Measurements from ENCODE around the gene OTOA. TPM values are rescaled to one million over a fixed set of nuclear protein-coding genes. Genes with fewer than 3 reads are reported as not detected.
A peak's percentile ranks its signal among the peaks of the same experiment; 100 is the strongest.
"Not testable (repeated sequence)": the region's sequence is repeated elsewhere in the genome, so short reads cannot be mapped to it uniquely, and the experiment has no call there.

The OTOA gene
- total RNA-seq, 6 donors from 2014 or later, result 0.46 to 2.1 (median 0.65) TPM; not detected in 2

GRCh38 chr16:21646091-21646490 lies 17.7 kb upstream of the OTOA start:
- no peaks in the 10 kb centered on the region for H3K9me3 ChIP-seq
- peak overlapping the region; percentile 9 to 76 (median 68) for H3K27ac ChIP-seq
- DNase-seq (no peak), ATAC-seq (ENCODE audit: low FRiP score in 2 of 2) (no peak)
- peak overlapping the region in 2 of 4 donors; percentile 32 for H3K4me3 ChIP-seq
- TF ChIP-seq POLR2AphosphoS5 (IDR thresholded peaks at IDR 0.05) (no peak), POLR2A (IDR thresholded peaks at IDR 0.05) (no peak), EP300 (IDR thresholded peaks at IDR 0.05) (no peak)
- H3K27me3 ChIP-seq, result no peaks in the 10 kb centered on the region
- H3K4me1 ChIP-seq, result peaks cover 18 to 42% (median 24%) of the 10 kb centered on the region in 4 donors
- WGBS, 2 donors, result 51 to 62% methylated on average over 5 of the region's 5 CpGs
- no peaks in the 10 kb centered on the region for H3K36me3 ChIP-seq

GRCh38 chr16:21646721-21647561 lies 16.8 kb upstream of the OTOA start:
- ATAC-seq (ENCODE audit: low FRiP score in 2 of 2), result peak in 1 of 2 donors; percentile 21
- Histone ChIP-seq H3K36me3 (no peaks in the 10 kb centered on the region), H3K27me3 (no peaks in the 10 kb centered on the region), H3K9me3 (no peaks in the 10 kb centered on the region), H3K4me3 (no peak overlapping the region), H3K4me1 (peaks cover 18 to 42% (median 24%) of the 10 kb centered on the region in 4 donors), H3K27ac (peak overlapping the region; percentile 9 to 76 (median 68))
- peak in 1 of 2 donors; percentile 33 for DNase-seq
- TF ChIP-seq POLR2AphosphoS5 (IDR thresholded peaks at IDR 0.05), result no peak
- no peak for TF ChIP-seq EP300 (IDR thresholded peaks at IDR 0.05)
- TF ChIP-seq, protein P1, sequence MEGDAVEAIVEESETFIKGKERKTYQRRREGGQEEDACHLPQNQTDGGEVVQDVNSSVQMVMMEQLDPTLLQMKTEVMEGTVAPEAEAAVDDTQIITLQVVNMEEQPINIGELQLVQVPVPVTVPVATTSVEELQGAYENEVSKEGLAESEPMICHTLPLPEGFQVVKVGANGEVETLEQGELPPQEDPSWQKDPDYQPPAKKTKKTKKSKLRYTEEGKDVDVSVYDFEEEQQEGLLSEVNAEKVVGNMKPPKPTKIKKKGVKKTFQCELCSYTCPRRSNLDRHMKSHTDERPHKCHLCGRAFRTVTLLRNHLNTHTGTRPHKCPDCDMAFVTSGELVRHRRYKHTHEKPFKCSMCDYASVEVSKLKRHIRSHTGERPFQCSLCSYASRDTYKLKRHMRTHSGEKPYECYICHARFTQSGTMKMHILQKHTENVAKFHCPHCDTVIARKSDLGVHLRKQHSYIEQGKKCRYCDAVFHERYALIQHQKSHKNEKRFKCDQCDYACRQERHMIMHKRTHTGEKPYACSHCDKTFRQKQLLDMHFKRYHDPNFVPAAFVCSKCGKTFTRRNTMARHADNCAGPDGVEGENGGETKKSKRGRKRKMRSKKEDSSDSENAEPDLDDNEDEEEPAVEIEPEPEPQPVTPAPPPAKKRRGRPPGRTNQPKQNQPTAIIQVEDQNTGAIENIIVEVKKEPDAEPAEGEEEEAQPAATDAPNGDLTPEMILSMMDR (IDR thresholded peaks at IDR 0.05), result no peak
- 88 to 91% methylated on average over 17 to 18 of the region's 18 CpGs for WGBS, 2 donors

GRCh38 chr16:21647562-21648164 lies 16.1 kb upstream of the OTOA start:
- WGBS, 2 donors, result 93 to 94% methylated on average over 9 of the region's 9 CpGs
- ATAC-seq (ENCODE audit: low FRiP score in 2 of 2) (no peak), DNase-seq (no peak)
- no peaks in the 10 kb centered on the region for H3K36me3 ChIP-seq
- H3K27me3 ChIP-seq, result no peaks in the 10 kb centered on the region
- H3K4me3 ChIP-seq, result no peak overlapping the region
- peaks cover 18 to 42% (median 24%) of the 10 kb centered on the region in 4 donors for H3K4me1 ChIP-seq
- H3K27ac ChIP-seq, result peak overlapping the region in 3 of 4 donors; percentile 66 to 71 (median 66)
- no peaks in the 10 kb centered on the region for H3K9me3 ChIP-seq
- no peak for TF ChIP-seq EP300 (IDR thresholded peaks at IDR 0.05)
- TF ChIP-seq POLR2A (IDR thresholded peaks at IDR 0.05), result no peak
- TF ChIP-seq POLR2AphosphoS5 (IDR thresholded peaks at IDR 0.05), result no peak
- TF ChIP-seq, protein P1 (IDR thresholded peaks at IDR 0.05), result no peak

DNA sequence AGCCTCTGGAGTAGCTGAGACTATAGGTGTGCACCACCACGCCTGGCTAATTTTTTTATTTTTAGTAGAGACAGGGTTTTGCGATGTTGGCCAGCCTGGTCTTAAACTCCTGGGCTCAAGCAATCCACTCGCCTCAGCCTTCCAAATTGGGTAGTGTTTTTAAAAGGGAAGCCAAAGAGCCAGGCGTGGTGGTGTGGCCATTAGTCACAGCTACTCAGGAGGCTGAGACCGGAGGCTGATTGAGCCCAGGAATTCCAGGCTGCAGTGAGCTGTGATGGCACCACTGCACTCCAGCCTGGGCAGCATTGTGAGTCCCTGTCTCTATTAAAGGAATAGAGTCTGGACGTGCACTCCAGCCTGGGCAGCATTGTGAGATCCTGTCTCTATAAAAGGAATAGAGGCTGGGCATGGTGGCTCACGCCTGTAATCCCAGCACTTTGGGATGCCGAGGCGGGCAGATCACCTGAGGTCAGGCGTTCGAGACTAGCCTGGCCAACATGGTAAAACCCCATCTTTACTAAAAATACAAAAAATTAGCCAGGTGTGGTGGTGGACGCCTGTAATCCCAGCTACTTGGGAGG lies 13.9 kb upstream of the OTOA start:
- not testable (repeated sequence) for H3K9me3 ChIP-seq; H3K27me3 ChIP-seq; ATAC-seq (ENCODE audit: low FRiP score in 2 of 2); H3K36me3 ChIP-seq
- peak in 1 of 2 donors; percentile 51 for DNase-seq
- 89 to 95% methylated on average over 10 to 12 of the region's 12 CpGs for WGBS, 2 donors
- Histone ChIP-seq H3K4me3 (peak overlapping the region in 2 of 4 donors; percentile 7 to 44), H3K4me1 (peaks cover 19 to 41% (median 28%) of the 10 kb centered on the region in 4 donors), H3K27ac (peak overlapping the region; percentile 6 to 83 (median 36))

- WGBS, 2 donors, result 83 to 87% methylated on average over 1 of the region's 1 CpG
- peak in 1 of 4 donors; percentile 21 for TF ChIP-seq EP300 (IDR thresholded peaks at IDR 0.05)
- TF ChIP-seq POLR2A (IDR thresholded peaks at IDR 0.05), result no peak
- Histone ChIP-seq H3K9me3 (no peaks in the 10 kb centered on the region), H3K4me3 (peak overlapping the region in 3 of 4 donors; percentile 13 to 44 (median 27)), H3K27me3 (no peaks in the 10 kb centered on the region), H3K4me1 (peaks cover 16 to 35% (median 25%) of the 10 kb centered on the region in 4 donors), H3K36me3 (peaks cover 0 to 7% (median 0%) of the 10 kb centered on the region in 4 donors), H3K27ac (peak overlapping the region; percentile 28 to 83 (median 56))
- ATAC-seq (ENCODE audit: low FRiP score in 2 of 2), result peak in 1 of 2 donors; percentile 68
- DNase-seq, result peak in 1 of 2 donors; percentile 50
These were observed 13.2 kb upstream of the OTOA start for GRCh38 chr16:21650521-21650920.

GRCh38 chr16:21651515-21651914 lies 12.3 kb upstream of the OTOA start:
- peak overlapping the region in 3 of 4 donors; percentile 13 to 44 (median 27) for H3K4me3 ChIP-seq
- 87 to 94% methylated on average over 3 of the region's 3 CpGs for WGBS, 2 donors

More at GRCh38 chr16:21651515-21651914, 12.3 kb upstream of the OTOA start:
- Histone ChIP-seq H3K9me3 (no peaks in the 10 kb centered on the region), H3K27ac (peak overlapping the region; percentile 24 to 83 (median 56)), H3K36me3 (peaks cover 0 to 17% (median 0%) of the 10 kb centered on the region in 4 donors), H3K27me3 (no peaks in the 10 kb centered on the region), H3K4me1 (peaks cover 6 to 25% (median 16%) of the 10 kb centered on the region in 4 donors)
- no peak for ATAC-seq (ENCODE audit: low FRiP score in 2 of 2)
- TF ChIP-seq EP300 (IDR thresholded peaks at IDR 0.05) (no peak), POLR2A (IDR thresholded peaks at IDR 0.05) (no peak), POLR2AphosphoS5 (IDR thresholded peaks at IDR 0.05) (no peak)
- TF ChIP-seq, protein P1 (IDR thresholded peaks at IDR 0.05), result no peak
- no peak for DNase-seq
